ENCODE measurements around the gene NPAT.

DNA sequence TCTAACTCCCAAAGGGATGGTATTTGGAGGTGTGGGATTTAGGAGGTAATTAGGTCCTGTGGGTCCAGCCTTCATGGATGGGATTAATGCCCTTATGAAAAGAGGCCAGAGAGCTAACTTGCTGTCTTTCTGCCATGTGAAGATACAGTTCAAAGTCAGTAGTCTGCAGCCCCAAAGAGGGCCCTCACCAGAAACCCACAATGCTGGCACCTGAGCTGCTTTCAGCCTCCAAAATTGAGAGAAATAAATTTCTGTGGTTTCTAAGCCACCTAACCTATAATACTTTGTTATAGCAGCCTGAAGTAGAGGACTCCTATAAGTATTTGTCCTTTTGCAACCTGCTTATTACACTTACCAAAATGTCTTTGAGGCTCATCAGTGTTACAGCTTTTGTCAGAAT, 16.6 kb upstream of the NPAT start:
- TF ChIP-seq EZH2 (IDR thresholded peaks at IDR 0.05) (no peak), EZH2phosphoT487 (IDR thresholded peaks at IDR 0.05) (no peak)
- TF ChIP-seq, protein P1, sequence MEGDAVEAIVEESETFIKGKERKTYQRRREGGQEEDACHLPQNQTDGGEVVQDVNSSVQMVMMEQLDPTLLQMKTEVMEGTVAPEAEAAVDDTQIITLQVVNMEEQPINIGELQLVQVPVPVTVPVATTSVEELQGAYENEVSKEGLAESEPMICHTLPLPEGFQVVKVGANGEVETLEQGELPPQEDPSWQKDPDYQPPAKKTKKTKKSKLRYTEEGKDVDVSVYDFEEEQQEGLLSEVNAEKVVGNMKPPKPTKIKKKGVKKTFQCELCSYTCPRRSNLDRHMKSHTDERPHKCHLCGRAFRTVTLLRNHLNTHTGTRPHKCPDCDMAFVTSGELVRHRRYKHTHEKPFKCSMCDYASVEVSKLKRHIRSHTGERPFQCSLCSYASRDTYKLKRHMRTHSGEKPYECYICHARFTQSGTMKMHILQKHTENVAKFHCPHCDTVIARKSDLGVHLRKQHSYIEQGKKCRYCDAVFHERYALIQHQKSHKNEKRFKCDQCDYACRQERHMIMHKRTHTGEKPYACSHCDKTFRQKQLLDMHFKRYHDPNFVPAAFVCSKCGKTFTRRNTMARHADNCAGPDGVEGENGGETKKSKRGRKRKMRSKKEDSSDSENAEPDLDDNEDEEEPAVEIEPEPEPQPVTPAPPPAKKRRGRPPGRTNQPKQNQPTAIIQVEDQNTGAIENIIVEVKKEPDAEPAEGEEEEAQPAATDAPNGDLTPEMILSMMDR (IDR thresholded peaks at IDR 0.05), result no peak

Data from neural progenitor cell (in vitro differentiated cells).